HepG2 (cell line): ENCODE data around the gene GSK3A. TPM values are rescaled to one million over a fixed set of nuclear protein-coding genes. Genes with fewer than 3 reads are reported as not detected.

ENCODE experiments used
- ADNP ChIP-seq: sonication (generic); formaldehyde crosslinking; IDR thresholded peaks from 2 replicates; pipeline ENCODE4 v1.4.0; 2020; ENCODE audit warnings: missing genetic modification reagents
- CAMTA2 ChIP-seq: sonication (generic); formaldehyde crosslinking; IDR thresholded peaks from 2 replicates; pipeline ENCODE4 v1.4.0; 2020; ENCODE audit warnings: mild to moderate bottlenecking, missing genetic modification reagents, borderline replicate concordance
- GATA4 ChIP-seq: sonication (generic); IDR thresholded peaks from 2 replicates; pipeline ENCODE4 v1.6.1; 2016; ENCODE audit warnings: antibody characterized with exemption, low read depth, borderline replicate concordance
- HNRNPLL ChIP-seq: fragments of 200-400 bp; formaldehyde crosslinking; IDR thresholded peaks from 2 replicates; pipeline ENCODE4 v1.6.1; 2017; ENCODE audit warnings: mild to moderate bottlenecking, low read depth, low read length; ENCODE audit not compliant: poor library complexity, severe bottlenecking
- IKZF5 ChIP-seq: IDR thresholded peaks from 2 replicates; pipeline ENCODE4 v1.6.1; 2018; ENCODE audit warnings: missing genetic modification reagents, mild to moderate bottlenecking, missing compliant biosample characterization
- KDM5B ChIP-seq: sonication (generic); formaldehyde crosslinking; IDR thresholded peaks from 2 replicates; pipeline ENCODE4 v1.4.0; 2020; ENCODE audit warnings: missing genetic modification reagents, mild to moderate bottlenecking, borderline replicate concordance
- MAFK ChIP-seq, 2 experiments: IDR thresholded peaks in 1 of 2; conservative IDR thresholded peaks in 1 of 2; 2 replicates each; pipeline ENCODE4 v1.6.1; 2011; ENCODE audit warnings: improper control_type of control experiment in 2 of 2, low read length in 2 of 2
- MBD4 ChIP-seq: IDR thresholded peaks from 2 replicates; pipeline ENCODE4 v1.6.1; 2012; ENCODE audit warnings: low read length, inconsistent platforms, borderline replicate concordance
- MIER2 ChIP-seq: IDR thresholded peaks from 2 replicates; pipeline ENCODE4 v1.6.1; 2016; ENCODE audit warnings: missing biosample characterization, missing genetic modification reagents
- RFX5 ChIP-seq: IDR thresholded peaks from 2 replicates; pipeline ENCODE4 v1.6.1; 2011; ENCODE audit warnings: low read depth, low read length, improper control_type of control experiment
- SETDB1 ChIP-seq: sonication (generic); formaldehyde crosslinking; IDR thresholded peaks from 2 replicates; pipeline ENCODE4 v1.5.1; 2020; ENCODE audit warnings: missing genetic modification reagents, mild to moderate bottlenecking, borderline replicate concordance
- ZNF317 ChIP-seq: sonication (generic); formaldehyde crosslinking; IDR thresholded peaks from 2 replicates; pipeline ENCODE4 v1.5.0; 2020; ENCODE audit warnings: mild to moderate bottlenecking, missing genetic modification reagents
- ZNF432 ChIP-seq: sonication (generic); formaldehyde crosslinking; IDR thresholded peaks from 2 replicates; pipeline ENCODE4 v1.5.0; 2020; ENCODE audit warnings: missing genetic modification reagents, mild to moderate bottlenecking, borderline replicate concordance
- ZSCAN29 ChIP-seq: sonication (generic); formaldehyde crosslinking; conservative IDR thresholded peaks from 2 replicates; pipeline ENCODE4 v1.4.0; 2020; ENCODE audit warnings: mild to moderate bottlenecking, missing genetic modification reagents
- polyA plus RNA-seq, 8 experiments: library from polyadenylated mRNA; depleted of rRNA in 3 of 8; stranded (reverse) in 7 of 8; unstranded in 1 of 8; fragments of >200 nt; fragmentation: Illumina TruSeq in 4 of 8; extraction: Trizol in 4 of 8; gene quantifications; 2 replicates each; pipeline versions ENCODE4 v1.2.1 to v1.2.3, GENCODE V29; 2011 to 2016; ENCODE audit warnings: low read depth in 4 of 8, missing spikeins in 1 of 8, mixed read lengths in 1 of 8; ENCODE audit not compliant: insufficient read depth in 1 of 8
- total RNA-seq, 5 experiments: library from RNA; depleted of rRNA; stranded (reverse); fragments of >200 nt; fragmentation: Illumina TruSeq; extraction: Trizol; gene quantifications; 2 replicates each; pipeline ENCODE4 v1.2.3, GENCODE V29; 2016; ENCODE audit warnings: low read depth in 1 of 5
- TF ChIP-seq, protein P1 (sequence below): sonication (generic); formaldehyde crosslinking; IDR thresholded peaks from 2 replicates; pipeline ENCODE4 v1.4.0; 2020; ENCODE audit warnings: low read depth, mild to moderate bottlenecking, missing genetic modification reagents
- TF ChIP-seq, protein P2 (sequence below): sonication (generic); formaldehyde crosslinking; IDR thresholded peaks from 2 replicates; pipeline ENCODE4 v1.8.0; 2022; ENCODE audit warnings: low read depth, missing genetic modification reagents
- TF ChIP-seq, protein P3 (sequence below): sonication (generic); formaldehyde crosslinking; IDR thresholded peaks from 2 replicates; pipeline ENCODE4 v1.9.0; 2021; ENCODE audit warnings: missing genetic modification reagents, mild to moderate bottlenecking, borderline replicate concordance
- TF ChIP-seq, protein P4 (sequence below): sonication (generic); formaldehyde crosslinking; IDR thresholded peaks from 2 replicates; pipeline ENCODE4 v1.5.1; 2020; ENCODE audit warnings: missing genetic modification reagents, mild to moderate bottlenecking, borderline replicate concordance

The GSK3A gene
- total and polyA plus RNA-seq, 2 of the 13 experiments (the other 11 are each of a cell fraction or from before 2014, with no cell fraction given) = 16.9 to 52.5 TPM

GRCh38 chr19:42281827-42282762, 39.7 kb upstream of the GSK3A start (continued):
- TF ChIP-seq MBD4 (no peak), MIER2 (CRISPR knock-in tag) (no peak), HNRNPLL (no peak), ZNF432 (no peak), ADNP (no peak), CAMTA2 (CRISPR knock-in tag) (peak; percentile 45; the same call in 1 of the 2 replicates), RFX5 (no peak), ZSCAN29 (0 out of 2 replicates have a peak, but pooled peaks have one; percentile 45), ZNF317 (CRISPR knock-in tag) (peak; percentile 29; the same call in 1 of the 2 replicates), SETDB1 (CRISPR knock-in tag) (no peak), KDM5B (CRISPR knock-in tag) (peak; percentile 73), MAFK (conservative IDR thresholded peaks at IDR 0.05 in 1 of 2, IDR thresholded peaks at IDR 0.05 in 1 of 2; ENCODE audit: low read length in 2 of 2) (no peak), IKZF5 (no peak), GATA4 (0 out of 2 replicates have a peak, but pooled peaks have one; percentile 13)
- TF ChIP-seq, protein P1, sequence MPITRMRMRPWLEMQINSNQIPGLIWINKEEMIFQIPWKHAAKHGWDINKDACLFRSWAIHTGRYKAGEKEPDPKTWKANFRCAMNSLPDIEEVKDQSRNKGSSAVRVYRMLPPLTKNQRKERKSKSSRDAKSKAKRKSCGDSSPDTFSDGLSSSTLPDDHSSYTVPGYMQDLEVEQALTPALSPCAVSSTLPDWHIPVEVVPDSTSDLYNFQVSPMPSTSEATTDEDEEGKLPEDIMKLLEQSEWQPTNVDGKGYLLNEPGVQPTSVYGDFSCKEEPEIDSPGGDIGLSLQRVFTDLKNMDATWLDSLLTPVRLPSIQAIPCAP (CRISPR knock-in tag) = no peak
- TF ChIP-seq, protein P2, sequence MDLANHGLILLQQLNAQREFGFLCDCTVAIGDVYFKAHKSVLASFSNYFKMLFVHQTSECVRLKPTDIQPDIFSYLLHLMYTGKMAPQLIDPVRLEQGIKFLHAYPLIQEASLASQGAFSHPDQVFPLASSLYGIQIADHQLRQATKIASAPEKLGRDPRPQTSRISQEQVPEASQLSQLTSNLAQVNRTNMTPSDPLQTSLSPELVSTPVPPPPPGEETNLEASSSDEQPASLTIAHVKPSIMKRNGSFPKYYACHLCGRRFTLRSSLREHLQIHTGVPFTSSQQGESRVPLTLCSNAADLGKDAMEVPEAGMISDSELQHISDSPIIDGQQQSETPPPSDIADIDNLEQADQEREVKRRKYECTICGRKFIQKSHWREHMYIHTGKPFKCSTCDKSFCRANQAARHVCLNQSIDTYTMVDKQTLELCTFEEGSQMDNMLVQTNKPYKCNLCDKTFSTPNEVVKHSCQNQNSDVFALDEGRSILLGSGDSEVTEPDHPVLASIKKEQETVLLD (CRISPR knock-in tag) = no peak; the same call in 1 of the 2 replicates
- TF ChIP-seq, protein P3, sequence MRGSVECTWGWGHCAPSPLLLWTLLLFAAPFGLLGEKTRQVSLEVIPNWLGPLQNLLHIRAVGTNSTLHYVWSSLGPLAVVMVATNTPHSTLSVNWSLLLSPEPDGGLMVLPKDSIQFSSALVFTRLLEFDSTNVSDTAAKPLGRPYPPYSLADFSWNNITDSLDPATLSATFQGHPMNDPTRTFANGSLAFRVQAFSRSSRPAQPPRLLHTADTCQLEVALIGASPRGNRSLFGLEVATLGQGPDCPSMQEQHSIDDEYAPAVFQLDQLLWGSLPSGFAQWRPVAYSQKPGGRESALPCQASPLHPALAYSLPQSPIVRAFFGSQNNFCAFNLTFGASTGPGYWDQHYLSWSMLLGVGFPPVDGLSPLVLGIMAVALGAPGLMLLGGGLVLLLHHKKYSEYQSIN (CRISPR knock-in tag) = no peak
- TF ChIP-seq, protein P4, sequence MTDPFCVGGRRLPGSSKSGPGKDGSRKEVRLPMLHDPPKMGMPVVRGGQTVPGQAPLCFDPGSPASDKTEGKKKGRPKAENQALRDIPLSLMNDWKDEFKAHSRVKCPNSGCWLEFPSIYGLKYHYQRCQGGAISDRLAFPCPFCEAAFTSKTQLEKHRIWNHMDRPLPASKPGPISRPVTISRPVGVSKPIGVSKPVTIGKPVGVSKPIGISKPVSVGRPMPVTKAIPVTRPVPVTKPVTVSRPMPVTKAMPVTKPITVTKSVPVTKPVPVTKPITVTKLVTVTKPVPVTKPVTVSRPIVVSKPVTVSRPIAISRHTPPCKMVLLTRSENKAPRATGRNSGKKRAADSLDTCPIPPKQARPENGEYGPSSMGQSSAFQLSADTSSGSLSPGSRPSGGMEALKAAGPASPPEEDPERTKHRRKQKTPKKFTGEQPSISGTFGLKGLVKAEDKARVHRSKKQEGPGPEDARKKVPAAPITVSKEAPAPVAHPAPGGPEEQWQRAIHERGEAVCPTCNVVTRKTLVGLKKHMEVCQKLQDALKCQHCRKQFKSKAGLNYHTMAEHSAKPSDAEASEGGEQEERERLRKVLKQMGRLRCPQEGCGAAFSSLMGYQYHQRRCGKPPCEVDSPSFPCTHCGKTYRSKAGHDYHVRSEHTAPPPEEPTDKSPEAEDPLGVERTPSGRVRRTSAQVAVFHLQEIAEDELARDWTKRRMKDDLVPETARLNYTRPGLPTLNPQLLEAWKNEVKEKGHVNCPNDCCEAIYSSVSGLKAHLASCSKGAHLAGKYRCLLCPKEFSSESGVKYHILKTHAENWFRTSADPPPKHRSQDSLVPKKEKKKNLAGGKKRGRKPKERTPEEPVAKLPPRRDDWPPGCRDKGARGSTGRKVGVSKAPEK (CRISPR knock-in tag) = no peak
